Fibroblast of skin of left biceps (primary cell): ENCODE measurements around the gene CADPS2.

ENCODE experiments used
- DNase-seq, 2 experiments: peaks; one replicate each; pipeline ENCODE4 v3.0.0-alpha.2; 2013; ENCODE audit warnings: low read depth in 2 of 2

CADPS2 gene

GRCh38 chr7:122311734-122312450 lies 574.4 kb downstream of the CADPS2 start:
- DNase-seq, result no peak

DNA sequence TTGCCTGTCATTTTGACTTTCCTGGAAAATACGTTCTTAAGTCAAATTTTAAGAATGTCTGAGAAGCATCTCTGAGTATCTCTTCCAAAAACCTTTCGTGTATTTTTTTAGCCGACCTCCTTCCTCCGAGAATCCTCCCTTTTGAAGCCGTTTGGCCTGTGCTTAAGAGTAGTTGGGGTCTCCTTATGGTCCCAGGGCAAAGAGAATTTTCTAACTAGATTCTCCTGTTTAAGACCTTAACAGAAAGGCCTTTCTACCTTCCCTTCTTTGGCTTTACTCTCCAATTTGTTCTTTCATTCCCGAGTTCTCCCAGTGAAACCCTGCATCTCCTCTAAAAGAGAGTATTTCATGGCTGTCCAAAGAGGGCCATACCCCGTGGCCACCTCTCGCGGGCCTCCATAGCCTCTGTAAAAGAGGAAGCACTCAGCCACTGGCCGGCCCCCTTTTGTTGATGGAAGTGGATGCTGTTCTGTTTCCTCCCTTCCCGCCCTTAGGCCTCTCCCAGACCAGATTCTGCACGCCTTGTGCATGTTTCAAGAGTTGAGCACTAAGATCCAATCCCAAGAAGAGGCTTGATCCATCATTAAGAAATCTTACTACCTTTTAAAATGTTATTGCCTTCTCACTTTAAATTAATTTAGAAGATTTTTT lies 575.1 kb downstream of the CADPS2 start:
- no peak for DNase-seq

DNA sequence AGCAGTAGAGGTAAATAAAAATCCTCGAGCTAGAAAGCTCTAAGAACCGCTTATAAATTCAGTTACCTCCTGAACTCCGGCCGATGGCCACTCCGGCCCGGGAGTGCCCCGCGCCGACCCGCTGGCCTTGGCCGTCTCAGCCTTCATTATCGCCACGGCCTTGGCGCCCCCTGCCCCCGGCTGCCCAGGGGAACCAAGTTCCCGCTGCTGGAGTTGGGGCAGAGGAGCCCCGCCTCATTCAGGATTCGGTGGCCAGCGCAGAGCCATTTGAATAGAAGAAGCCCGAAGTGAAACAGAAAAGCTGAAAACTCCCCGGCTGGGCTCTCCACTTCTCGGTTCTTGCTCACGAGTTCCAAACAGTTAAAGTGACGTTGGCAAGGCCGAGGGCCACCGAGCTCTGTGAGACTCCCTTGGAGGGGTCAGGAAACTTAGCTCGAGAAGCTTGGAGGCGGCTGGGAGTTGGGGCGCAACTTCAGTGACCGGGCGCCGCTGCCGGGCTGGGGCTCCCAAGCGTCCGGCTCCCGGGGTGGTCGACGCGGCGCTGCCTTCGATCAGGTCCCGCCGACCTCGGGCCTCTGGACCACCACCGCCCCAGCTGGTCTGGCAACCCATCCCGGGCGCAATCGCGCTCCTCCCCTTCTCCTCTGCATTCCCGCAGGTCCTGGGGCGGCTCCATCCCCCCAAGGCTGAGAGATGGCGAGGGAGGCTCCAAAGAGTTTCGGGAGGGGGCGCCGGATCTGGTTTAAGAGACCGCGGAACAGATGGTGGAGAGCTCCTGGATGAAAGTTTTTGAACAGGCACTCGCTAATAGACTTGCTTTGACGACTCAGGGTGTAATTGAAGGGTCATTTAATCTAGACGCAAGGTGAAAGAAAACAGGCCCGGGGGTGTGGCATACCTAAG lies 575.9 kb downstream of the CADPS2 start:
- no peak for DNase-seq

DNA sequence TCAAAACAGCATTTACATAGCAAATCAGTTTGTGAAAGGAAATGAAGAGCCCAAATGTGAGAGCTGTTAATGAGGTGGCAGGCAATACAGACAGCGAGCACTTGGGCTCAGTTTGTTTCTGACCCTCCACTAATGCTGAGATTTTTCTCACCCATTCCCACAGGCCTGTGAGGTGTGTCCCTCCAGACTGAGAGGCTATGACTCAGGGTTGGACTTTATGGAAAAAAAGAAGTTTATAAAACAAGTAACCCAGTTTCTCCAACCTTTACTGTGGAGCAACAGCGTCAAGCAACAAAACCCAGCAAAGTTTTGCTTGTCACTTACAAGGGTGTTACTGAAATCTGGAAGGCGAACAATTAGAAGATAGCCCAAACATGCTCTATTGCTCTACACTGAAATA lies 576.8 kb downstream of the CADPS2 start:
- no peak for DNase-seq

- no peak for DNase-seq
These were observed 579.0 kb downstream of the CADPS2 start for GRCh38 chr7:122307228-122307621.

DNA sequence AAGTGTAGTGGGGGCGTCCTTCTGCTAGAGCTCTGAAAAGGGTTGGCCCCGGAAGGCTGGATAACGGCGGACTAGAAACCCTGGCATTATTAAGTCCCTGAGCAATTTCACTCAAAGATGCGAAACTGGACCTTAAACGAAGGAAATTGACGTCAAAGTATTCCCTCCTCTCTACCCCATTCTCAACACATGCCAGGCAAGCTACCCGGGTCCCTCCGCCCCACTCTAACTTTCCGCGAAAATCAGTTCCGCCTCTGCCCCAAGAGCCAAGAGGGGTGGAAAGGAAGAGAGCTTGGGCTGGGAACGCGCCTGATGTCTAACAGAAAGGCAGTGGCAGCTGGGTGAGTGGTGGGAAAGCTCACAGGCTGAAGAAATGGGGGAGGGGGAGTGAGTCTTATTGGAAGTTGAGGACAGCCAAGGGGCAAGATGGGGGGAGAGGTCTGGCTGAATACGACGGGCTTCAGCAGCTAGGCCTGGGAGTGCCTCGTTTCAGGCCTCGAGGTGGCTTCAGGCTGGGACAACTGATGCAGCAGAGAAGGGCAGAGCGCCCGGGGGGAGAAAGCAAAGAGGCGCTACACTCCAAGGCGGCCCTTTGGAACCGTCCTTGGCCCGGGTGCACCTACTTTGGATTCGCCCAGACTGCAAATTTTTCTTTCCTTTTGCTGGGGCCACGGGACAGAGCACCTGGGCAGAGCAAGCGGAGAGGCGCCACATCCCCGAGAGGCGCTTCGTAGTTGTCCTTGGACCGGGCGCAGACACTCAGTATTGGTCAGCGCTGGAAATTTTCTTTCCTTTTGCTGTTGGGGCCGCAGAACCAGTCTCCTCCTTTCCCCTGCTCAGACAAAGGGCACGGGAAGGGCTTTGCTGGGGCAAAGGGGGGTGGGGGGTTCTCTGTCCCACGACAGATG lies 579.7 kb downstream of the CADPS2 start:
- DNase-seq, result no peak

DNA sequence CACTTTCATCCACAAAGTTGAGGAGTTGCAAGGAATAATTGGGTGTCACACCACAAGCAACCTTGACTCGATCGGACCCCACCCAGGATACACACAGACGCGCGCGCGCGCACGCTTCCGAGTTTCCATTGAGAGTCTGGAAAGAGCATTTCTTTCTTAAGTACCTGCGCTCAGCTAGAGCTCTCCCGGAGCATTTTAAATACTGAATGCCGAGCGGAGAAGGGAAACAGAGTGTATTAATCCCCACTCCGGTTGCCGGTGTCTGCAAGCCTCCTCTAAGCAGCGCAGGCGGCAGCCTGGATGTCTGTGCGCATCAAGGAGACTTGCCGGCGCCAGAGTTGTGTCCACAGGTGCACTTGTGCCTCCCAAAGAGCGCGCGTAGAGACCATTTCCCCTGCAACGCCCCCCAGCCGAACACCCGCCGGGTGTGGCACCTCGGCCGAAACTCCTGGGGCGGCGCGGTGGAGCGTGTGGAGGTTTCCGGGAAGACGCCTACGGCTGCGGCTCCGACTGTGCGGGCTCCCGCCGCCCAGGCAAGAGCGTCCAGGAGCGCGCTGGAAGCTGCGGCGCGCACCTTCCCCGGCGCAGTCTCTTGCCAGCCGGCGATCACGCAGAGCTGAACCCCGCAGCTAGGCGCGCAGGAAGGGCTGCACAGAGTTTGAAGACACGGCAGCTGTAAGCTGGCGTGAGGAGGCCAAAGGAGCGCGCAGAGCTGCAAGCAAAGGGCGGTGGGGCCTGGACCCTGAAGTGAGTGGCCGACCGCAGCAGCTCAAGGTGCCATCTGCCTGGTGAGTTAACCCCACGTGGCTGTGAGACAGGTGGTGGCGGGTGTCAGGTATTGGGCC lies 580.6 kb downstream of the CADPS2 start:
- DNase-seq, result no peak

DNA sequence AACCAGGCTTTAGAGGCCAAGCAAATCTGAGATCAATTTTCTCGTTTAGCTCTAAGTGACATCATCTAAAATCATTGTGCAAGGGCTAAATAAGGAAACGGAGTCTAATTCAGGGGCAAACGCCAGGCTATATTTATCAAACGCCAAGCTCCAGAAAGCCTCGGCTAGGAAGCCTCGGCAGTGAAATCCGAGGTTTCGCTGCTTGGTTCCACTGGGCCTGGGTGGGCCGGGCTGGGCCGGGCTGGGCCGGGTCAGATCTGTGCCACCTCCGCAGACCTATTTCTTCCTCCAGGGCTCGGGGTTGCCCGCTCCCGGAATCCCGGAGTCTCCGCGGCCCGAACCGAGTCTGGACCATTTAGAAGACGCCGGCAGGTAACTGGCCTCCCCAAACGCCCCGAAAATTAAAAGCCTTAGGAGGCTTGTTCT lies 581.3 kb downstream of the CADPS2 start:
- DNase-seq, result no peak

- no peak for DNase-seq
These were observed 581.8 kb downstream of the CADPS2 start, which contains the start of gene FEZF1 for GRCh38 chr7:122304319-122304975. Gene FEZF1, minus strand, starts transcription at chr7:122304750. Its CDS starts 313 bp downstream, at chr7:122304437.

DNA sequence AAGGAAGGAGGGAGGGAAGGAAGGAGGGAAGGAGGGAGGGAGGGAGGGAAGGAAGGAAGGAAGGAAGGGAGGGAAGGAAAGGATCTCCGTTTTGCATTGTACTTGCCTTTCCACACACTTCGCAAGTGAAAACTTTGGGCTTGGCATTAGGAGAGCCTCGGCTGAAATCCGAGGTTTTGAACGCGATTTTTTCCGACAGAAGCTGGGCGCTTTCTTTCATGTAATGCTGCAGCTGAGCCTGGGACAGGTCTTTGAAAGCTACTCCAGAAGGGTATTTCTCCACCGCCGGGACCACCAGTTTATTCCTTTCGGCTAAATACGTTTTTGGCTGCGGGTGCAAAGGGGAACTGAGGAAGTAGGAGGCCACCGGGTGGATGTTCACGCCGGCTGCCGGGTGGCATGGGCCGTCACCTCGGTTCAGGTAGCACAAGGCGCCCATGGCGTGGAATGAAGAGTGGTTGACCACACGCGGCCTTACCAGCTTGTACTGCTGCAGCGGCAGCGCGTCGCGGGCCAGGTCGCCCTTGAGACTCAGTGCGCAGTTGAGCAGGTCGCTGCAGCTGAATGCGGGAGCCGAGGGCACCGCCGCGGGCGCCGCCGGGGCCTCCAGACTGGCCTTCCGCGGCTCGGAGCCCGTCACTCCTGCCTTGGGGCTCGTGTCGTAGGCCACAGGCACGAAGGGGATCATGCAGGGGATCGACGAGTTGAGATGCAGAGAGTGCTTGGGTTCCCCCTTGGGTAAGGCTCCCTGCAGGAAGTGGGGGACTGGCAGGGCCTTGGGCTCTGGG lies 582.5 kb downstream of the CADPS2 start:
- no peak for DNase-seq

DNA sequence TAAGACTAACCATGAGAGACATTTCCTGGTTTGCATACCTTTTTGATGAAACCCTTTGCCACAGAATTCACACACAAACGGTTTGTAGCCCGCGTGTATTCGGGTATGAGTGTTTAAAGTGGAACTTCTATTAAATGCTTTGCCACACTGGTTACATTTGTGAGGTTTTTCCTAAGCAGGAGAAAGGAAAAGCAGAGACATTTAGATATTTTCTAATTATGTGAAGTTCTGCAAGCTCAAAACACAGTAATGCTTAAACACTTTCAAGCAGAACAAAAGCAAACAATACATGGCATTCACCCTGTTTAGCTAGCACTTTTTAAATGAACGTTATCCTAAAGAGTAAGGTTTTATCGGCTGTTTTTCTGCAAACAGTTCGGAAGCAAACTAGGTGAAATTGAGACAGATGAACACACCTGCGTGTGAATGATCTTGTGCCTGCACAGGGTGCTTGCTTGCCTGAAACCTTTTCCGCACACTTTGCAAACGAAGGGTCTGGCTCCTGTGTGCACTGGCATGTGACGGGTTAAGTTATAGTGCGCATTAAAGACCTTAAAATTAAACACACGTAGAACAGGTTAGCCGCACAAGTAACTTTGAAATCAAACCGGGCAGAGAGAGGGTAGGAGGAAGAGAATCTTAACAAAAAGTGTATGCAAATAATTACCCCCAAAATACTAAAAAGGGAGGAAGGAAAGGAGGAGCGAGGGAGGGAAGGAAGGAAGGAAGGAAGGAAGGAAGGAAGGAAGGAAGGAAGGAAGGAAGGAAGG lies 583.3 kb downstream of the CADPS2 start:
- DNase-seq, result no peak

DNA sequence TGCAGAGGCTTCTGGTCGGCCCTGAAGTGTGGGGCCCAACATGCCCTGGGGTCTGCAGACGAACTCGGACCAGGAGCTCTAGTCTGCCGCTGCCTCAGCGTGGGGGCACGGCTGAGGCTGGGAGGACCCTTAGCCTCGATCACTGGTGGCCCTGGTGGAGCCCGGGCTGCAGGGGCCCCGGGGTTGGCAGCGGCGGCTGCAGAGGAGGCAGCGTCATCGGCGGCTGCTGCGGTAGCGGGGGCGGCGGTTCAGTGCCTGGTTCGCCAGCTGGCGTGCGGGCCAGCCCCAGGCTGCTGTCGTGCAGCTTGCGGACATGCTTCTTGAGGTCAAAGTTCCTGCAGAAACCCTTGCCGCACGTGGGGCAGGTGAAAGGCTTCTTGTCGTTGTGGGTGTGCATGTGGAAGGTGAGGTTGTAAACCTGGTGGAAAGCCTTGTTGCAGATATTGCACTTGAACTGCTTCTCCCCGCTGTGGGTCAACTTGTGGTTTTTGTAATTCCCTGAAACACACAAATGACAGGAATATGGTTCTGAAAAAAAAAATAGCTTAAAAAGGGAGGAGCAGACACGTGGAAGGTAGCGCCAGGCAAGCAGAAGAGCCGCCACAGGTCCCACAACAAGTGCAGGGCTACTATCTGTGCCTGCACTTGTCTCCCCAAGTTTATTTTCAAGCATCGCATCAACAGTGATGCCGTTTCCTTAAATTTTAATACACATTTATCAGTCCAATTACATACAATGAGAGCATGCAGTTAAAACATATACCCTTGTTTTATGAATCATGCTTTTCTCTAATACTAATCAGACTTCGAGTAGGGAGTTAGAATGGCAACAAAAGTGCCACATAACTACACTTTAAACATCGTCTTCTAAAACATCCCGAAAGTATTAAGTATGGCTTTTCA lies 584.2 kb downstream of the CADPS2 start:
- DNase-seq, result no peak

- no peak for DNase-seq
These were observed 585.1 kb downstream of the CADPS2 start for GRCh38 chr7:122300956-122301833.

GRCh38 chr7:122300211-122300932 lies 585.9 kb downstream of the CADPS2 start:
- no peak for DNase-seq

DNA sequence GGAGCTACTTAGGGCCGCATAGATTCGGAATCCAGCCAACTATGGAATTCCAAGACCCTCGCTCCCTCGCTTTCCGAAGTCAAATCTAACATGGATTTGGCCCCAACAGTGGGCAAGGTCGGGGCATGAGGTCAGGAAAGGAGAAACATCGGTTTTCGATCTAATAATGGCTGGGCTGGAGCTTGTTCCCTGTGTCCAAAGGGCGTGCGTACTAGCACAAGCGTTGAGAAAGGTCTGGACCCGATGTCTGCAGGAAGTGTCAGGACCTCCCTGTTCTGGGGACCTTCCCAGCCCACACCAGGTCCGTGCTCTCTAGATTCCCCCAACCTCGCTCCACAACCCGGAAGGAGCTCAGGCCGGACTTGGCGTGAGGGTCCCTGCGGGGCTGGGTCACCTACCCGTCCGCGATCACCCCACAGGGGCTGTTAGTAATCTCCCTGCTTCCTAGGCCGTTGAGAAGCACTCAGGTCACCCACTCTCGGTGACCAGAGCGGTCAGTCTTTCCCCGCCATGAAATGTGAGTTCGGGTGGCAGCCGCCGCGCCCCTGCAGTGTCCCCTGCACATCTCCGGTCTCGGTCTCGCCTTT lies 586.5 kb downstream of the CADPS2 start:
- DNase-seq, result no peak
